ENCODE measurements around the gene TP53AIP1. TPM values are rescaled to one million over a fixed set of nuclear protein-coding genes. Genes with fewer than 3 reads are reported as not detected.

Gene TP53AIP1
- not detected for total RNA-seq

GRCh38 chr11:128942817-128943427 lies at the start of gene TP53AIP1:
Gene TP53AIP1, minus strand, starts transcription at chr11:128942871. Its CDS starts 5,053 bp downstream, at chr11:128937818.
- H3K27ac ChIP-seq (ENCODE audit: low read depth, low read length), result no peak within 1 kb of the TSS
- H3K4me3 ChIP-seq (ENCODE audit: low read length in 3 of 3), result no peak within 1 kb of the TSS

GRCh38 chr11:128988242-128988970 lies 45.7 kb upstream of the TP53AIP1 start:
- Histone ChIP-seq H3K4me1 (ENCODE audit: control insufficient read depth in 3 of 3, insufficient read depth in 3 of 3, low read length in 3 of 3) (no peaks in the 10 kb centered on the region), H3K36me3 (ENCODE audit: control insufficient read depth in 3 of 3, insufficient read depth in 3 of 3, low read length in 3 of 3) (peaks cover 0 to 4% (median 2%) of the 10 kb centered on the region in 3 donors), H3K9ac (ENCODE audit: low read depth in 1 of 3, low read length in 3 of 3) (no peak overlapping the region), H3K4me3 (ENCODE audit: low read length in 3 of 3) (no peak overlapping the region), H3K27ac (ENCODE audit: low read depth, low read length) (no peak overlapping the region), H3K9me3 (ENCODE audit: control insufficient read depth in 3 of 3, low read length in 3 of 3) (no peaks in the 10 kb centered on the region), H3K27me3 (ENCODE audit: control insufficient read depth in 3 of 3, insufficient read depth in 3 of 3, low read length in 3 of 3) (no peaks in the 10 kb centered on the region)

More at GRCh38 chr11:128942817-128943427, at the start of gene TP53AIP1:
- no peaks in the 10 kb centered on the region for H3K9me3 ChIP-seq (ENCODE audit: control insufficient read depth in 3 of 3, low read length in 3 of 3)
- H3K4me1 ChIP-seq (ENCODE audit: control insufficient read depth in 3 of 3, insufficient read depth in 3 of 3, low read length in 3 of 3), result peaks cover 0 to 5% (median 0%) of the 10 kb centered on the region in 3 donors
- H3K36me3 ChIP-seq (ENCODE audit: control insufficient read depth in 3 of 3, insufficient read depth in 3 of 3, low read length in 3 of 3), result no peaks in the 10 kb centered on the region
- H3K27me3 ChIP-seq (ENCODE audit: control insufficient read depth in 3 of 3, insufficient read depth in 3 of 3, low read length in 3 of 3), result peaks cover 25 to 53% (median 26%) of the 10 kb centered on the region in 3 donors
- no peak within 1 kb of the TSS for H3K9ac ChIP-seq (ENCODE audit: low read depth in 1 of 3, low read length in 3 of 3)

GRCh38 chr11:128985880-128986279 lies 43.2 kb upstream of the TP53AIP1 start:
- Histone ChIP-seq H3K4me3 (ENCODE audit: low read length in 3 of 3) (no peak overlapping the region), H3K9me3 (ENCODE audit: control insufficient read depth in 3 of 3, low read length in 3 of 3) (no peaks in the 10 kb centered on the region), H3K4me1 (ENCODE audit: control insufficient read depth in 3 of 3, insufficient read depth in 3 of 3, low read length in 3 of 3) (no peaks in the 10 kb centered on the region), H3K9ac (ENCODE audit: low read depth in 1 of 3, low read length in 3 of 3) (no peak overlapping the region), H3K27ac (ENCODE audit: low read depth, low read length) (no peak overlapping the region), H3K27me3 (ENCODE audit: control insufficient read depth in 3 of 3, insufficient read depth in 3 of 3, low read length in 3 of 3) (no peaks in the 10 kb centered on the region), H3K36me3 (ENCODE audit: control insufficient read depth in 3 of 3, insufficient read depth in 3 of 3, low read length in 3 of 3) (peaks cover 5 to 9% (median 6%) of the 10 kb centered on the region in 3 donors)

GRCh38 chr11:128983023-128983422 lies 40.4 kb upstream of the TP53AIP1 start:
- H3K27ac ChIP-seq (ENCODE audit: low read depth, low read length), result no peak overlapping the region
- H3K9ac ChIP-seq (ENCODE audit: low read depth in 1 of 3, low read length in 3 of 3), result no peak overlapping the region
- no peak overlapping the region for H3K4me3 ChIP-seq (ENCODE audit: low read length in 3 of 3)
- no peaks in the 10 kb centered on the region for H3K4me1 ChIP-seq (ENCODE audit: control insufficient read depth in 3 of 3, insufficient read depth in 3 of 3, low read length in 3 of 3)
- no peaks in the 10 kb centered on the region for H3K9me3 ChIP-seq (ENCODE audit: control insufficient read depth in 3 of 3, low read length in 3 of 3)
- H3K36me3 ChIP-seq (ENCODE audit: control insufficient read depth in 3 of 3, insufficient read depth in 3 of 3, low read length in 3 of 3), result peaks cover 10 to 14% (median 11%) of the 10 kb centered on the region in 3 donors
- H3K27me3 ChIP-seq (ENCODE audit: control insufficient read depth in 3 of 3, insufficient read depth in 3 of 3, low read length in 3 of 3), result no peaks in the 10 kb centered on the region

- Histone ChIP-seq H3K36me3 (ENCODE audit: control insufficient read depth in 3 of 3, insufficient read depth in 3 of 3, low read length in 3 of 3) (peaks cover 10 to 19% (median 17%) of the 10 kb centered on the region in 3 donors), H3K4me3 (ENCODE audit: low read length in 3 of 3) (no peak overlapping the region)
These were observed 38.6 kb upstream of the TP53AIP1 start for GRCh38 chr11:128981254-128981653.

GRCh38 chr11:128970598-128971190 lies 28.0 kb upstream of the TP53AIP1 start:
- peaks cover 38 to 55% (median 48%) of the 10 kb centered on the region in 3 donors for H3K36me3 ChIP-seq (ENCODE audit: control insufficient read depth in 3 of 3, insufficient read depth in 3 of 3, low read length in 3 of 3)

More at GRCh38 chr11:128981254-128981653, 38.6 kb upstream of the TP53AIP1 start:
- Histone ChIP-seq H3K27ac (ENCODE audit: low read depth, low read length) (no peak overlapping the region), H3K4me1 (ENCODE audit: control insufficient read depth in 3 of 3, insufficient read depth in 3 of 3, low read length in 3 of 3) (no peaks in the 10 kb centered on the region), H3K9me3 (ENCODE audit: control insufficient read depth in 3 of 3, low read length in 3 of 3) (no peaks in the 10 kb centered on the region), H3K27me3 (ENCODE audit: control insufficient read depth in 3 of 3, insufficient read depth in 3 of 3, low read length in 3 of 3) (no peaks in the 10 kb centered on the region), H3K9ac (ENCODE audit: low read depth in 1 of 3, low read length in 3 of 3) (no peak overlapping the region)

GRCh38 chr11:128968916-128969315 lies 26.2 kb upstream of the TP53AIP1 start:
- H3K27me3 ChIP-seq (ENCODE audit: control insufficient read depth in 3 of 3, insufficient read depth in 3 of 3, low read length in 3 of 3), result no peaks in the 10 kb centered on the region
- peaks cover 0 to 4% (median 0%) of the 10 kb centered on the region in 3 donors for H3K4me1 ChIP-seq (ENCODE audit: control insufficient read depth in 3 of 3, insufficient read depth in 3 of 3, low read length in 3 of 3)
- H3K9me3 ChIP-seq (ENCODE audit: control insufficient read depth in 3 of 3, low read length in 3 of 3), result no peaks in the 10 kb centered on the region
- H3K27ac ChIP-seq (ENCODE audit: low read depth, low read length), result no peak overlapping the region
- H3K36me3 ChIP-seq (ENCODE audit: control insufficient read depth in 3 of 3, insufficient read depth in 3 of 3, low read length in 3 of 3), result peaks cover 33 to 43% (median 37%) of the 10 kb centered on the region in 3 donors
- H3K4me3 ChIP-seq (ENCODE audit: low read length in 3 of 3), result no peak overlapping the region
- H3K9ac ChIP-seq (ENCODE audit: low read depth in 1 of 3, low read length in 3 of 3), result no peak overlapping the region

More at GRCh38 chr11:128970598-128971190, 28.0 kb upstream of the TP53AIP1 start:
- no peaks in the 10 kb centered on the region for H3K9me3 ChIP-seq (ENCODE audit: control insufficient read depth in 3 of 3, low read length in 3 of 3)
- H3K9ac ChIP-seq (ENCODE audit: low read depth in 1 of 3, low read length in 3 of 3), result no peak overlapping the region
- no peaks in the 10 kb centered on the region for H3K4me1 ChIP-seq (ENCODE audit: control insufficient read depth in 3 of 3, insufficient read depth in 3 of 3, low read length in 3 of 3)
- no peaks in the 10 kb centered on the region for H3K27me3 ChIP-seq (ENCODE audit: control insufficient read depth in 3 of 3, insufficient read depth in 3 of 3, low read length in 3 of 3)
- H3K4me3 ChIP-seq (ENCODE audit: low read length in 3 of 3), result no peak overlapping the region
- no peak overlapping the region for H3K27ac ChIP-seq (ENCODE audit: low read depth, low read length)

- H3K27me3 ChIP-seq (ENCODE audit: control insufficient read depth in 3 of 3, insufficient read depth in 3 of 3, low read length in 3 of 3), result no peaks in the 10 kb centered on the region
- no peaks in the 10 kb centered on the region for H3K9me3 ChIP-seq (ENCODE audit: control insufficient read depth in 3 of 3, low read length in 3 of 3)
- H3K36me3 ChIP-seq (ENCODE audit: control insufficient read depth in 3 of 3, insufficient read depth in 3 of 3, low read length in 3 of 3), result peaks cover 29 to 32% (median 30%) of the 10 kb centered on the region in 3 donors
- H3K9ac ChIP-seq (ENCODE audit: low read depth in 1 of 3, low read length in 3 of 3), result no peak overlapping the region
- H3K4me3 ChIP-seq (ENCODE audit: low read length in 3 of 3), result no peak overlapping the region
- H3K4me1 ChIP-seq (ENCODE audit: control insufficient read depth in 3 of 3, insufficient read depth in 3 of 3, low read length in 3 of 3), result peaks cover 0 to 4% (median 0%) of the 10 kb centered on the region in 3 donors
- H3K27ac ChIP-seq (ENCODE audit: low read depth, low read length), result no peak overlapping the region
These were observed 24.9 kb upstream of the TP53AIP1 start for GRCh38 chr11:128967578-128967977.

GRCh38 chr11:128965485-128965884 lies 22.8 kb upstream of the TP53AIP1 start:
- H3K27me3 ChIP-seq (ENCODE audit: control insufficient read depth in 3 of 3, insufficient read depth in 3 of 3, low read length in 3 of 3), result no peaks in the 10 kb centered on the region
- H3K4me1 ChIP-seq (ENCODE audit: control insufficient read depth in 3 of 3, insufficient read depth in 3 of 3, low read length in 3 of 3), result peaks cover 0 to 4% (median 0%) of the 10 kb centered on the region in 3 donors
- no peak overlapping the region for H3K9ac ChIP-seq (ENCODE audit: low read depth in 1 of 3, low read length in 3 of 3)
- peaks cover 16 to 19% (median 18%) of the 10 kb centered on the region in 3 donors for H3K36me3 ChIP-seq (ENCODE audit: control insufficient read depth in 3 of 3, insufficient read depth in 3 of 3, low read length in 3 of 3)
- H3K4me3 ChIP-seq (ENCODE audit: low read length in 3 of 3), result no peak overlapping the region
- H3K27ac ChIP-seq (ENCODE audit: low read depth, low read length), result no peak overlapping the region
- H3K9me3 ChIP-seq (ENCODE audit: control insufficient read depth in 3 of 3, low read length in 3 of 3), result no peaks in the 10 kb centered on the region

Data from skeletal muscle tissue (tissue), 4 donors.